SK-N-MC (cell line): Measurements from ENCODE around the gene CAPN11.

Experiments
- DNase-seq: peaks from one replicate; pipeline ENCODE4 v3.0.0-alpha.2; 2011; ENCODE audit warnings: low read depth, low spot score
- H3K27ac ChIP-seq: fragments of 200-600 bp; sonication (generic); 2 replicates; pipeline ENCODE4 v1.5.1; 2016; ENCODE audit warnings: mixed run types
- H3K36me3 ChIP-seq: fragments of 200-600 bp; sonication (generic); 2 replicates; pipeline ENCODE4 v1.6.1; 2017; ENCODE audit warnings: antibody characterized with exemption, low read length, mixed read lengths; ENCODE audit not compliant: insufficient read depth
- H3K4me3 ChIP-seq: fragments of 200-600 bp; sonication (generic); 2 replicates; pipeline ENCODE4 v1.5.1; 2016
- H3K9ac ChIP-seq: fragments of 200-600 bp; sonication (generic); 2 replicates; pipeline ENCODE4 v1.8.0; 2017; ENCODE audit warnings: mixed run types, mixed read lengths; ENCODE audit not compliant: insufficient read length
- H3K9me3 ChIP-seq: fragments of 200-600 bp; sonication (generic); 2 replicates; pipeline ENCODE4 v1.6.1; 2017; ENCODE audit warnings: low read depth, mild to moderate bottlenecking, antibody characterized with exemption, low read length, moderate library complexity, mixed read lengths
- EZH2 ChIP-seq: fragments of 200-600 bp; sonication (generic); IDR thresholded peaks from one replicate; pipeline ENCODE4 v1.6.1; 2017; ENCODE audit warnings: antibody characterized with exemption
- FOXP2 ChIP-seq: optimal IDR thresholded peaks from 2 replicates; pipeline ENCODE3; 2011; ENCODE audit warnings: mild to moderate bottlenecking, moderate library complexity; ENCODE audit not compliant: insufficient read depth; ENCODE audit errors: extremely low read length, control extremely low read depth
- POLR2AphosphoS5 ChIP-seq: IDR thresholded peaks from 2 replicates; pipeline ENCODE4 v1.6.1; 2012; ENCODE audit warnings: mild to moderate bottlenecking, low read depth, low read length, borderline replicate concordance

Gene CAPN11

DNA sequence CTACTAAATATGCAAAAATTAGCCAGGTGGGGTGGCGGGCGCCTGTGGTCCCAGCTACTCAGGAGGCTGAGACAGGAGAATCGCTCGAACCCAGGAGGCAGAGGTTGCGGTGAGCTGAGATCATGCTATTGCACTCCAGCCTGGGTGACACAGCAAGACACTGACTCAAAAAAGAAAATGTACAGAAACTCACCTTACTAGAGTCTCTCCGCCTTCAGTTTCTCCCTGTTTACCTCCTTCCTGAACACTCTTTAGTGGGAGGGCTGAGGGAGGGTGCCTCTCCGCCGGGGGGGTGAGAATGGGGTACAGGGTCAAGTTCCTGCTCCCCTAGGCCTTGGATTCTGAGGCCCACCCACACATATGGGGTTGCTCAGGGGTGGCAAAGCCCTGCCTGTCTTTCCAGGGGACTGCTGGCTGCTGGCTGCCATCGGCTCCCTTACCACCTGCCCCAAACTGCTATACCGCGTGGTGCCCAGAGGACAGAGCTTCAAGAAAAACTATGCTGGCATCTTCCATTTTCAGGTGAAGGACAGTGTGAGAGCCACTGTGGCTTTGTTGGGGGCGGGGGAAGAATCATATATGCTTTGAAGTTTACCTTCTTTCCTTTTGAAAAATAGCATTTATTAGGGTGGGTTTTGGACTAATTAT, 13.4 kb downstream of the CAPN11 start:
- Histone ChIP-seq H3K27ac (no peak overlapping the region), H3K9ac (no peak overlapping the region), H3K4me3 (no peak overlapping the region), H3K36me3 (no peaks in the 10 kb centered on the region), H3K9me3 (no peaks in the 10 kb centered on the region)
- DNase-seq, result no peak
- TF ChIP-seq FOXP2 (no peak), POLR2AphosphoS5 (no peak), EZH2 (no peak)

- Histone ChIP-seq H3K9me3 (no peaks in the 10 kb centered on the region), H3K36me3 (no peaks in the 10 kb centered on the region), H3K27ac (no peak overlapping the region), H3K4me3 (no peak overlapping the region), H3K9ac (no peak overlapping the region)
- TF ChIP-seq POLR2AphosphoS5 (no peak), EZH2 (no peak), FOXP2 (no peak)
- DNase-seq, result peak; percentile 26
These were observed 14.3 kb downstream of the CAPN11 start for GRCh38 chr6:44172731-44173500.

DNA sequence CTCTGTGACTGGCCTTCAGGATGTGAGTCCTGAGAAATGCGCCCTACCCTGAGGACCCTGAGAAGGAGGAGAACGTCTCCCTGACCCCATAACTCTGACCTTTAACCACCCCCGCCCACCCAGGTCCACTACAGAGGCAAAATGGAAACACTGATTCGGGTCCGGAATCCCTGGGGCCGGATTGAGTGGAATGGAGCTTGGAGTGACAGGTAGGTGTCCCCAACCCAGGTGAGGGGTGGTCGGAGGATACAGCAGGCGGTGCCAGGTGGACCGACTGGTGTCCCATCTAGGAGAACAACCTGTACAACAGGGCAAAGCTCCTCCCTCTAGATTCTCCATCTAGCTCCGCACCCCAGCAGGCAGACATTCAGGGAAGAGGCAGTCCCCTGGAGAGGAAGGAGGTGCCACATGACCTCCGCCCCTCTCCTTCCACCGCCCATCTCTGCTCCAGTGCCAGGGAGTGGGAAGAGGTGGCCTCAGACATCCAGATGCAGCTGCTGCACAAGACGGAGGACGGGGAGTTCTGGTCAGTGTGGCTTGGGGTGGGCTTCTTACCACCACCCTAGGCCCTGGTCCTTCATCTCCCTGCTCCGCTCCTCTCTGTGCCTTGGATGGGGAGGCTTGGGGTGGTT, 17.6 kb downstream of the CAPN11 start:
- Histone ChIP-seq H3K27ac (no peak overlapping the region), H3K4me3 (no peak overlapping the region), H3K9me3 (no peaks in the 10 kb centered on the region), H3K9ac (no peak overlapping the region), H3K36me3 (no peaks in the 10 kb centered on the region)
- no peak for DNase-seq
- no peak for TF ChIP-seq FOXP2
- TF ChIP-seq EZH2, result no peak
- TF ChIP-seq POLR2AphosphoS5, result no peak

DNA sequence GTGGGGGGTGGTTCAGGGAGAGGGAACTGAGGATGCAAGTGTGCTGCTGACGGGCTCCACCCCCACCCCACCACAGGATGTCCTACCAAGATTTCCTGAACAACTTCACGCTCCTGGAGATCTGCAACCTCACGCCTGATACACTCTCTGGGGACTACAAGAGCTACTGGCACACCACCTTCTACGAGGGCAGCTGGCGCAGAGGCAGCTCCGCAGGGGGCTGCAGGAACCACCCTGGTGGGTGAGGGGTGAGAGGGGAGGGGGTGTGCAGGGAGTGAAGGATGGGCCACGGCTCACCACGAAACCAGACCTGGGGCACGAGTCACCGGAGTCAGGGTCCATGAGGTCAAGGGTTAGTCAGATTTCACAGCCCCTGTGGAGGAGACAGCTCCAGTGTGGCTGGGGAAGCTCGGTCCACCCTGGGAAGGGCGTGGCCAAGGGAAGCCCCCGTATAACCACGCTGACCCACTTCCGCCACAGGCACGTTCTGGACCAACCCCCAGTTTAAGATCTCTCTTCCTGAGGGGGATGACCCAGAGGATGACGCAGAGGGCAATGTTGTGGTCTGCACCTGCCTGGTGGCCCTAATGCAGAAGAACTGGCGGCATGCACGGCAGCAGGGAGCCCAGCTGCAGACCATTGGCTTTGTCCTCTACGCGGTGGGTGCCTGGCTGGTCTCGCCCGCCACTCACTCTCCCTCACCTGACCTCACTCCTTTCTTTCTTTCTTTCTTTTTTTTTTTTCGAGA, 18.3 kb downstream of the CAPN11 start:
- DNase-seq, result no peak
- no peak overlapping the region for H3K9ac ChIP-seq
- H3K4me3 ChIP-seq, result no peak overlapping the region
- no peaks in the 10 kb centered on the region for H3K9me3 ChIP-seq
- H3K27ac ChIP-seq, result no peak overlapping the region
- no peaks in the 10 kb centered on the region for H3K36me3 ChIP-seq
- TF ChIP-seq FOXP2 (no peak), EZH2 (no peak), POLR2AphosphoS5 (no peak)

GRCh38 chr6:44177691-44178423, 19.2 kb downstream of the CAPN11 start:
- TF ChIP-seq FOXP2, result no peak
- TF ChIP-seq EZH2, result no peak
- no peak for TF ChIP-seq POLR2AphosphoS5
- H3K4me3 ChIP-seq, result no peak overlapping the region
- H3K36me3 ChIP-seq, result no peaks in the 10 kb centered on the region
- no peak overlapping the region for H3K9ac ChIP-seq
- no peak for DNase-seq
- no peaks in the 10 kb centered on the region for H3K9me3 ChIP-seq
- no peak overlapping the region for H3K27ac ChIP-seq

DNA sequence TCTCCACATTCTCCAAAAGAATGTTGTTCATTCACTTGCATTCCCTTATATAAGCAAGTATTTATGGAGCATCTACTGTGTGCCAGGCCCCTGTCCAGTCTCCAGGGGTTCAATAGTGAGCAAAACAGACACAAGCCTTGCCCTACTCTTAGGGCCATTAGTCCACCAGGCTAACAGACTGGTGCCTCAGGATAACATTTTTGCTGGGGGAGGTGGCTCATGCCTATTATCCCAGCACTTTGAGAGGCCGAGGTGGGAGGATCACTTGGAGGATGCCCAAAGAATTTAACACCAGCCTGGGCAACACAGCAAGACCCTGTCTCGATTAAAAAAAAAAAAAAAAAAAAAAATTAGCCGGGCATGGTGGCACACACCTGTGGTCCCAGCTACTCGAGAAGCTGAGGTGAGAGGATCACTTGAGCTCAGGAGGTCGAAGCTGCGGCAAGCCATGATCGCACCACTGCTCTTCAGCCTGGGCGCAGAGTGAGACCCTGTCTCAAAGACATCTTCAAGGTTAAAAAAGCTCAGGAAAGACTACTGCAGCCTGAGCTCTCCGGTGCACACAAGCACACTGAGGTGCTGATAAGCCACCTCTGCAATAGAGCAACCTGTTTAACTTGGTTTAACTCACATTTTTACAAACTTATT, 19.9 kb downstream of the CAPN11 start:
- no peaks in the 10 kb centered on the region for H3K9me3 ChIP-seq
- no peak overlapping the region for H3K4me3 ChIP-seq
- no peaks in the 10 kb centered on the region for H3K36me3 ChIP-seq
- no peak for DNase-seq
- no peak for TF ChIP-seq POLR2AphosphoS5
- no peak for TF ChIP-seq FOXP2
- no peak for TF ChIP-seq EZH2
- H3K27ac ChIP-seq, result no peak overlapping the region
- H3K9ac ChIP-seq, result no peak overlapping the region

GRCh38 chr6:44179072-44179536, 20.5 kb downstream of the CAPN11 start:
- Histone ChIP-seq H3K4me3 (no peak overlapping the region), H3K27ac (no peak overlapping the region), H3K9me3 (no peaks in the 10 kb centered on the region), H3K36me3 (no peaks in the 10 kb centered on the region), H3K9ac (no peak overlapping the region)
- no peak for DNase-seq
- TF ChIP-seq POLR2AphosphoS5 (no peak), EZH2 (no peak), FOXP2 (no peak)
